ENCODE data around the gene NPAS2.

NPAS2 gene

GRCh38 chr2:100965596-100965995 lies 145.7 kb downstream of the NPAS2 start:
- TF ChIP-seq EZH2phosphoT487 (IDR thresholded peaks at IDR 0.05; ENCODE audit: borderline replicate concordance) (no peak), CTCF (conservative IDR thresholded peaks at IDR 0.05; ENCODE audit: low read length) (no peak)
- no peaks in the 10 kb centered on the region for H3K36me3 ChIP-seq (ENCODE audit: insufficient read depth, low read length)
- H3K9me2 ChIP-seq (replicated peaks; ENCODE audit: low read depth, low read length) = no peaks in the 10 kb centered on the region
- H3K4me2 ChIP-seq (ENCODE audit: low read depth, low read length, poor library complexity, severe bottlenecking) = no peak overlapping the region
- H3F3A ChIP-seq (ENCODE audit: low read depth) = no peaks in the 10 kb centered on the region
- no peaks in the 10 kb centered on the region for H3K9me3 ChIP-seq (ENCODE audit: insufficient read depth, low read depth, low read length)
- no peaks in the 10 kb centered on the region for H3K27me3 ChIP-seq (ENCODE audit: insufficient read depth, low read length, poor library complexity, severe bottlenecking)
- H3K79me2 ChIP-seq (ENCODE audit: insufficient read depth, low read length) = no peaks in the 10 kb centered on the region
- no peak overlapping the region for H3K4me3 ChIP-seq (ENCODE audit: low read length, poor library complexity, severe bottlenecking)
- no peak overlapping the region for H3K9ac ChIP-seq (ENCODE audit: low read depth, low read length, poor library complexity, severe bottlenecking)
- H2AFZ ChIP-seq (ENCODE audit: low read length) = no peak overlapping the region
- no peaks in the 10 kb centered on the region for H4K20me1 ChIP-seq (ENCODE audit: insufficient read depth, low read length, poor library complexity, severe bottlenecking)
- no peaks in the 10 kb centered on the region for H3K4me1 ChIP-seq (ENCODE audit: insufficient read depth, low read length, poor library complexity, severe bottlenecking)

- H3F3A ChIP-seq (ENCODE audit: low read depth) = no peaks in the 10 kb centered on the region
- no peaks in the 10 kb centered on the region for H3K79me2 ChIP-seq (ENCODE audit: insufficient read depth, low read length)
- H3K36me3 ChIP-seq (ENCODE audit: insufficient read depth, low read length) = no peaks in the 10 kb centered on the region
- no peaks in the 10 kb centered on the region for H4K20me1 ChIP-seq (ENCODE audit: insufficient read depth, low read length, poor library complexity, severe bottlenecking)
- H3K9ac ChIP-seq (ENCODE audit: low read depth, low read length, poor library complexity, severe bottlenecking) = no peak overlapping the region
- no peaks in the 10 kb centered on the region for H3K9me3 ChIP-seq (ENCODE audit: insufficient read depth, low read depth, low read length)
- no peak overlapping the region for H2AFZ ChIP-seq (ENCODE audit: low read length)
- no peak overlapping the region for H3K4me3 ChIP-seq (ENCODE audit: low read length, poor library complexity, severe bottlenecking)
- TF ChIP-seq CTCF (conservative IDR thresholded peaks at IDR 0.05; ENCODE audit: low read length) = no peak
- no peak for TF ChIP-seq EZH2phosphoT487 (IDR thresholded peaks at IDR 0.05; ENCODE audit: borderline replicate concordance)
- no peaks in the 10 kb centered on the region for H3K9me2 ChIP-seq (replicated peaks; ENCODE audit: low read depth, low read length)
- H3K27me3 ChIP-seq (ENCODE audit: insufficient read depth, low read length, poor library complexity, severe bottlenecking) = no peaks in the 10 kb centered on the region
- no peaks in the 10 kb centered on the region for H3K4me1 ChIP-seq (ENCODE audit: insufficient read depth, low read length, poor library complexity, severe bottlenecking)
- H3K4me2 ChIP-seq (ENCODE audit: low read depth, low read length, poor library complexity, severe bottlenecking) = no peak overlapping the region
Measured at GRCh38 chr2:100967716-100968115, 147.8 kb downstream of the NPAS2 start.

GRCh38 chr2:100968146-100969145 lies 148.5 kb downstream of the NPAS2 start:
- Histone ChIP-seq H3K79me2 (ENCODE audit: insufficient read depth, low read length) (no peaks in the 10 kb centered on the region), H3K4me2 (ENCODE audit: low read depth, low read length, poor library complexity, severe bottlenecking) (no peak overlapping the region), H3F3A (ENCODE audit: low read depth) (no peaks in the 10 kb centered on the region), H4K20me1 (ENCODE audit: insufficient read depth, low read length, poor library complexity, severe bottlenecking) (no peaks in the 10 kb centered on the region), H3K27me3 (ENCODE audit: insufficient read depth, low read length, poor library complexity, severe bottlenecking) (no peaks in the 10 kb centered on the region), H2AFZ (ENCODE audit: low read length) (no peak overlapping the region), H3K4me3 (ENCODE audit: low read length, poor library complexity, severe bottlenecking) (no peak overlapping the region), H3K4me1 (ENCODE audit: insufficient read depth, low read length, poor library complexity, severe bottlenecking) (no peaks in the 10 kb centered on the region), H3K36me3 (ENCODE audit: insufficient read depth, low read length) (no peaks in the 10 kb centered on the region), H3K9me2 (replicated peaks; ENCODE audit: low read depth, low read length) (no peaks in the 10 kb centered on the region), H3K9ac (ENCODE audit: low read depth, low read length, poor library complexity, severe bottlenecking) (no peak overlapping the region), H3K9me3 (ENCODE audit: insufficient read depth, low read depth, low read length) (no peaks in the 10 kb centered on the region)
- TF ChIP-seq CTCF (conservative IDR thresholded peaks at IDR 0.05; ENCODE audit: low read length) (no peak), EZH2phosphoT487 (IDR thresholded peaks at IDR 0.05; ENCODE audit: borderline replicate concordance) (no peak)

All from Loucy (cell line).